Keratinocyte (primary cell): ENCODE data around the gene ALK. TPM values are rescaled to one million over a fixed set of nuclear protein-coding genes. Genes with fewer than 3 reads are reported as not detected.

ENCODE experiments used
- DNase-seq: peaks from one replicate; pipeline ENCODE4 v3.0.0-alpha.2; 2011; ENCODE audit warnings: low read depth, missing footprints, low spot score
- FAIRE-seq: peaks from 2 replicates; lab custom pipeline; 2011; peaks lifted over from hg19 to GRCh38; lab: Jason Lieb, UNC
- H2AFZ ChIP-seq: 2 replicates; pipeline ENCODE4 v1.6.0; 2012; ENCODE audit warnings: low read length, control low read depth, inconsistent platforms; ENCODE audit not compliant: control insufficient read depth
- H3K27ac ChIP-seq: 2 replicates; pipeline ENCODE4 v1.5.1; 2011; ENCODE audit warnings: low read length; ENCODE audit not compliant: control insufficient read depth, insufficient read depth
- H3K27me3 ChIP-seq: 3 replicates; pipeline ENCODE4 v1.6.0; 2011; ENCODE audit warnings: low read length; ENCODE audit not compliant: control insufficient read depth, insufficient read depth; ENCODE audit errors: extremely low read depth
- H3K36me3 ChIP-seq, 2 experiments: 2 replicates in 1 of 2; 3 replicates in 1 of 2; pipeline ENCODE4 v1.5.1; 2011; ENCODE audit warnings: low read length in 2 of 2, mild to moderate bottlenecking in 1 of 2; ENCODE audit not compliant: control insufficient read depth in 2 of 2, insufficient read depth in 2 of 2; ENCODE audit errors: extremely low read depth in 1 of 2
- H3K4me1 ChIP-seq: 3 replicates; pipeline ENCODE4 v1.5.1; 2011; ENCODE audit warnings: low read length; ENCODE audit not compliant: control insufficient read depth, insufficient read depth; ENCODE audit errors: extremely low read depth
- H3K4me2 ChIP-seq: 3 replicates; pipeline ENCODE4 v1.6.0; 2011; ENCODE audit warnings: low read depth, low read length; ENCODE audit not compliant: control insufficient read depth, insufficient read depth; ENCODE audit errors: extremely low read depth
- H3K4me3 ChIP-seq, 3 experiments: fragments of 200-600 bp in 1 of 3; sonication (generic) in 1 of 3; 2 replicates in 2 of 3; 3 replicates in 1 of 3; pipeline ENCODE4 v1.5.1; 2011 to 2016; ENCODE audit warnings: low read length in 3 of 3, mild to moderate bottlenecking in 3 of 3, control low read depth in 2 of 3, inconsistent platforms in 1 of 3, low read depth in 1 of 3, mixed read lengths in 1 of 3, mixed run types in 1 of 3, moderate library complexity in 1 of 3; ENCODE audit not compliant: control insufficient read depth in 2 of 3, insufficient read depth in 2 of 3; ENCODE audit errors: extremely low read depth in 1 of 3
- H3K79me2 ChIP-seq: 2 replicates; pipeline ENCODE4 v1.6.0; 2012; ENCODE audit warnings: low read length; ENCODE audit not compliant: control insufficient read depth, insufficient read depth
- H3K9ac ChIP-seq: 3 replicates; pipeline ENCODE4 v1.6.0; 2011; ENCODE audit warnings: low read length; ENCODE audit not compliant: control insufficient read depth, insufficient read depth; ENCODE audit errors: extremely low read depth
- H3K9me1 ChIP-seq: 3 replicates; pipeline ENCODE4 v1.6.0; 2011; ENCODE audit warnings: low read length; ENCODE audit not compliant: control insufficient read depth, insufficient read depth; ENCODE audit errors: extremely low read depth
- H3K9me3 ChIP-seq: 2 replicates; pipeline ENCODE4 v1.5.1; 2012; ENCODE audit warnings: low read depth, low read length; ENCODE audit not compliant: control insufficient read depth
- H4K20me1 ChIP-seq: 3 replicates; pipeline ENCODE4 v1.6.0; 2011; ENCODE audit warnings: low read length; ENCODE audit not compliant: control insufficient read depth, insufficient read depth; ENCODE audit errors: extremely low read depth
- EZH2 ChIP-seq: IDR thresholded peaks from one replicate; pipeline ENCODE4 v1.6.1; 2012; ENCODE audit warnings: inconsistent platforms, mild to moderate bottlenecking, low read length, moderate library complexity
- dilution Hi-C: fragments of 300-500 bp; cut with MboI; formaldehyde crosslinking; loops from one replicate; pipeline ENCODE4 v1.7.0; 2020; ENCODE audit warnings: low sequenced_read_pairs; ENCODE audit not compliant: extremely low pct_ligation_motif_present
- polyA plus RNA-seq, 5 experiments: library from polyadenylated mRNA; depleted of rRNA in 3 of 5; stranded (reverse) in 3 of 5; stranded (forward) in 1 of 5; unstranded in 1 of 5; fragments of >200 nt; gene quantifications; 1 replicate in 1 of 5; 2 replicates in 3 of 5; 3 replicates in 1 of 5; pipeline versions ENCODE4 v1.2.1 to v1.2.3, GENCODE V29; 2011 to 2012; ENCODE audit warnings: missing spikeins in 2 of 5, low read depth in 1 of 5, low replicate concordance in 1 of 5
- TF ChIP-seq, protein P1 (sequence below), 3 experiments: IDR thresholded peaks in 1 of 3; conservative IDR thresholded peaks in 1 of 3; optimal IDR thresholded peaks in 1 of 3; 2 replicates in 2 of 3; 3 replicates in 1 of 3; pipeline versions ENCODE3 to v1.5.1; 2011; ENCODE audit warnings: low read length in 3 of 3, mild to moderate bottlenecking in 3 of 3, moderate library complexity in 2 of 3, control low read depth in 1 of 3, inconsistent platforms in 1 of 3; ENCODE audit not compliant: insufficient read depth in 2 of 3; ENCODE audit errors: extremely low read depth in 1 of 3

The ALK gene
- polyA plus RNA-seq, 1 donor (not counting 4 experiments of a cell fraction or from before 2014, with no cell fraction given) = not detected

- dilution Hi-C loops = no loop called here
- Histone ChIP-seq H2AFZ (no peak overlapping the region), H3K27ac (no peak overlapping the region), H3K9ac (no peak overlapping the region), H3K4me1 (no peaks in the 10 kb centered on the region), H3K9me3 (no peaks in the 10 kb centered on the region), H3K36me3 (no peaks in the 10 kb centered on the region), H3K27me3 (no peaks in the 10 kb centered on the region), H3K79me2 (no peaks in the 10 kb centered on the region), H4K20me1 (no peaks in the 10 kb centered on the region), H3K9me1 (no peaks in the 10 kb centered on the region), H3K4me2 (no peak overlapping the region), H3K4me3 (no peak overlapping the region)
- FAIRE-seq (peak; percentile 32), DNase-seq (no peak)
- TF ChIP-seq EZH2 = no peak
These were observed 145.4 kb downstream of the ALK start for GRCh38 chr2:29775937-29776336.

DNA sequence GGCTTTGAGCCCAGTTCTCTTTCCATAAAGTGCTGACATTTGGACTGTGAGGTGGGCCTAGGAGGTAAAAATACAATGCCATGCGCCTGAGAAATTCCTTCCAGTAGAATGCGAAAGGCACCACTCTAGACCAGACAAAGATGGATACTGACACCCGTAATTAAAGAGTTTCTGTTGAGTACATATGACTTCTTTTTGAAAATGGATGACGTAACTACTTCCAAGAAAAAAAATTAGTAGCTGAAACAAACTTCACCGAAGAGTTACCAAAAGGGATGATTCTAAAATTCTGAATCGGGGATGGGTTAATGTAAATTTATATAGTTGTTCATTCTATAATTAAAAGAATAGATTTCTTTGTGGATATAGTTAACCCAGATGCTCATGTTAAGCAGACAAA, 146.8 kb downstream of the ALK start:
- no peaks in the 10 kb centered on the region for H3K9me3 ChIP-seq
- no peak for DNase-seq
- no peaks in the 10 kb centered on the region for H3K9me1 ChIP-seq
- no peak for FAIRE-seq
- H3K4me1 ChIP-seq = no peaks in the 10 kb centered on the region
- dilution Hi-C loops = no loop called here
- no peaks in the 10 kb centered on the region for H3K79me2 ChIP-seq
- H3K36me3 ChIP-seq = no peaks in the 10 kb centered on the region
- H2AFZ ChIP-seq = no peak overlapping the region
- no peaks in the 10 kb centered on the region for H3K27me3 ChIP-seq
- no peak overlapping the region for H3K4me3 ChIP-seq
- H3K9ac ChIP-seq = no peak overlapping the region
- no peak overlapping the region for H3K27ac ChIP-seq
- H4K20me1 ChIP-seq = no peaks in the 10 kb centered on the region
- TF ChIP-seq EZH2 = no peak
- TF ChIP-seq, protein P1, sequence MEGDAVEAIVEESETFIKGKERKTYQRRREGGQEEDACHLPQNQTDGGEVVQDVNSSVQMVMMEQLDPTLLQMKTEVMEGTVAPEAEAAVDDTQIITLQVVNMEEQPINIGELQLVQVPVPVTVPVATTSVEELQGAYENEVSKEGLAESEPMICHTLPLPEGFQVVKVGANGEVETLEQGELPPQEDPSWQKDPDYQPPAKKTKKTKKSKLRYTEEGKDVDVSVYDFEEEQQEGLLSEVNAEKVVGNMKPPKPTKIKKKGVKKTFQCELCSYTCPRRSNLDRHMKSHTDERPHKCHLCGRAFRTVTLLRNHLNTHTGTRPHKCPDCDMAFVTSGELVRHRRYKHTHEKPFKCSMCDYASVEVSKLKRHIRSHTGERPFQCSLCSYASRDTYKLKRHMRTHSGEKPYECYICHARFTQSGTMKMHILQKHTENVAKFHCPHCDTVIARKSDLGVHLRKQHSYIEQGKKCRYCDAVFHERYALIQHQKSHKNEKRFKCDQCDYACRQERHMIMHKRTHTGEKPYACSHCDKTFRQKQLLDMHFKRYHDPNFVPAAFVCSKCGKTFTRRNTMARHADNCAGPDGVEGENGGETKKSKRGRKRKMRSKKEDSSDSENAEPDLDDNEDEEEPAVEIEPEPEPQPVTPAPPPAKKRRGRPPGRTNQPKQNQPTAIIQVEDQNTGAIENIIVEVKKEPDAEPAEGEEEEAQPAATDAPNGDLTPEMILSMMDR (optimal IDR thresholded peaks at IDR 0.05 in 1 of 3, IDR thresholded peaks at IDR 0.05 in 1 of 3, conservative IDR thresholded peaks at IDR 0.05 in 1 of 3; ENCODE audit: extremely low read depth in 1 of 3, insufficient read depth in 2 of 3, low read length in 3 of 3) = no peak
- H3K4me2 ChIP-seq = no peak overlapping the region

- no peaks in the 10 kb centered on the region for H3K36me3 ChIP-seq
- TF ChIP-seq, protein P1 (optimal IDR thresholded peaks at IDR 0.05 in 1 of 3, IDR thresholded peaks at IDR 0.05 in 1 of 3, conservative IDR thresholded peaks at IDR 0.05 in 1 of 3; ENCODE audit: extremely low read depth in 1 of 3, insufficient read depth in 2 of 3, low read length in 3 of 3) = no peak
- no peak for TF ChIP-seq EZH2
- DNase-seq (no peak), FAIRE-seq (no peak)
- no peaks in the 10 kb centered on the region for H3K9me3 ChIP-seq
- no peak overlapping the region for H3K9ac ChIP-seq
- H3K4me2 ChIP-seq = no peak overlapping the region
- no peaks in the 10 kb centered on the region for H3K9me1 ChIP-seq
- dilution Hi-C loops = no loop called here
- H4K20me1 ChIP-seq = no peaks in the 10 kb centered on the region
- H3K27me3 ChIP-seq = no peaks in the 10 kb centered on the region
- no peaks in the 10 kb centered on the region for H3K79me2 ChIP-seq
- H3K27ac ChIP-seq = no peak overlapping the region
- H2AFZ ChIP-seq = no peak overlapping the region
- peaks cover 3% of the 10 kb centered on the region for H3K4me1 ChIP-seq
- H3K4me3 ChIP-seq = no peak overlapping the region
These were observed 150.5 kb downstream of the ALK start for GRCh38 chr2:29770846-29771245.
